Upper lobe of left lung (tissue), 4 donors: ENCODE results near the gene KMT2D.
A peak's percentile ranks its signal among the peaks of the same experiment; 100 is the strongest.

Source experiments
- CTCF ChIP-seq, 6 experiments: fragments of 450-650 bp in 4 of 6; fragments of 200-600 bp in 2 of 6; sonication (generic) in 2 of 6; IDR thresholded peaks; one replicate each; pipeline ENCODE4 v1.5.1; 2016 to 2019; ENCODE audit warnings: antibody characterized with exemption in 6 of 6
- POLR2A ChIP-seq, 4 donors: fragments of 450-650 bp; IDR thresholded peaks; one replicate each; pipeline ENCODE4 v1.5.1; 2016 to 2017; ENCODE audit warnings: antibody characterized with exemption in 4 of 4, mild to moderate bottlenecking in 2 of 4

- TF ChIP-seq CTCF (IDR thresholded peaks at IDR 0.05) = peak in 3 of 6 experiments; percentile 8 to 39 (median 31)
- TF ChIP-seq POLR2A (IDR thresholded peaks at IDR 0.05) = peak in 2 of 4 donors; percentile 45 to 56
Measured at GRCh38 chr12:49069507-49070346, 9.1 kb upstream of the KMT2D start, which contains the start of gene RHEBL1.
